Measurements from ENCODE around the gene DCAF8.

The DCAF8 gene

GRCh38 chr1:160169553-160170399, 92.6 kb downstream of the DCAF8 start:
- Histone ChIP-seq H3K27me3 (ENCODE audit: insufficient read depth, poor library complexity, severe bottlenecking) (no peaks in the 10 kb centered on the region), H3K4me3 (replicated peaks; ENCODE audit: insufficient read depth, low read length) (no peak overlapping the region), H3K27ac (replicated peaks) (peak overlapping the region; percentile 38)
- TF ChIP-seq SPI1 (IDR thresholded peaks at IDR 0.05; ENCODE audit: borderline replicate concordance, low read depth) (peak; percentile 63; the same call in 1 of the 2 replicates), POLR2AphosphoS5 (IDR thresholded peaks at IDR 0.05; ENCODE audit: low read depth) (no peak), GABPA (IDR thresholded peaks at IDR 0.05; ENCODE audit: low read depth) (no peak)
- DNase-seq (ENCODE audit: low read depth in 1 of 2, low spot score in 1 of 2), result peak in 1 of 2 experiments; percentile 71

- TF ChIP-seq, protein P1, sequence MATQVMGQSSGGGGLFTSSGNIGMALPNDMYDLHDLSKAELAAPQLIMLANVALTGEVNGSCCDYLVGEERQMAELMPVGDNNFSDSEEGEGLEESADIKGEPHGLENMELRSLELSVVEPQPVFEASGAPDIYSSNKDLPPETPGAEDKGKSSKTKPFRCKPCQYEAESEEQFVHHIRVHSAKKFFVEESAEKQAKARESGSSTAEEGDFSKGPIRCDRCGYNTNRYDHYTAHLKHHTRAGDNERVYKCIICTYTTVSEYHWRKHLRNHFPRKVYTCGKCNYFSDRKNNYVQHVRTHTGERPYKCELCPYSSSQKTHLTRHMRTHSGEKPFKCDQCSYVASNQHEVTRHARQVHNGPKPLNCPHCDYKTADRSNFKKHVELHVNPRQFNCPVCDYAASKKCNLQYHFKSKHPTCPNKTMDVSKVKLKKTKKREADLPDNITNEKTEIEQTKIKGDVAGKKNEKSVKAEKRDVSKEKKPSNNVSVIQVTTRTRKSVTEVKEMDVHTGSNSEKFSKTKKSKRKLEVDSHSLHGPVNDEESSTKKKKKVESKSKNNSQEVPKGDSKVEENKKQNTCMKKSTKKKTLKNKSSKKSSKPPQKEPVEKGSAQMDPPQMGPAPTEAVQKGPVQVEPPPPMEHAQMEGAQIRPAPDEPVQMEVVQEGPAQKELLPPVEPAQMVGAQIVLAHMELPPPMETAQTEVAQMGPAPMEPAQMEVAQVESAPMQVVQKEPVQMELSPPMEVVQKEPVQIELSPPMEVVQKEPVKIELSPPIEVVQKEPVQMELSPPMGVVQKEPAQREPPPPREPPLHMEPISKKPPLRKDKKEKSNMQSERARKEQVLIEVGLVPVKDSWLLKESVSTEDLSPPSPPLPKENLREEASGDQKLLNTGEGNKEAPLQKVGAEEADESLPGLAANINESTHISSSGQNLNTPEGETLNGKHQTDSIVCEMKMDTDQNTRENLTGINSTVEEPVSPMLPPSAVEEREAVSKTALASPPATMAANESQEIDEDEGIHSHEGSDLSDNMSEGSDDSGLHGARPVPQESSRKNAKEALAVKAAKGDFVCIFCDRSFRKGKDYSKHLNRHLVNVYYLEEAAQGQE (IDR thresholded peaks at IDR 0.05; ENCODE audit: insufficient replicate concordance, low read depth), result no peak
- no peak for TF ChIP-seq SPI1 (IDR thresholded peaks at IDR 0.05; ENCODE audit: borderline replicate concordance, low read depth)
- TF ChIP-seq GABPA (IDR thresholded peaks at IDR 0.05; ENCODE audit: low read depth), result no peak
- TF ChIP-seq, protein P2, sequence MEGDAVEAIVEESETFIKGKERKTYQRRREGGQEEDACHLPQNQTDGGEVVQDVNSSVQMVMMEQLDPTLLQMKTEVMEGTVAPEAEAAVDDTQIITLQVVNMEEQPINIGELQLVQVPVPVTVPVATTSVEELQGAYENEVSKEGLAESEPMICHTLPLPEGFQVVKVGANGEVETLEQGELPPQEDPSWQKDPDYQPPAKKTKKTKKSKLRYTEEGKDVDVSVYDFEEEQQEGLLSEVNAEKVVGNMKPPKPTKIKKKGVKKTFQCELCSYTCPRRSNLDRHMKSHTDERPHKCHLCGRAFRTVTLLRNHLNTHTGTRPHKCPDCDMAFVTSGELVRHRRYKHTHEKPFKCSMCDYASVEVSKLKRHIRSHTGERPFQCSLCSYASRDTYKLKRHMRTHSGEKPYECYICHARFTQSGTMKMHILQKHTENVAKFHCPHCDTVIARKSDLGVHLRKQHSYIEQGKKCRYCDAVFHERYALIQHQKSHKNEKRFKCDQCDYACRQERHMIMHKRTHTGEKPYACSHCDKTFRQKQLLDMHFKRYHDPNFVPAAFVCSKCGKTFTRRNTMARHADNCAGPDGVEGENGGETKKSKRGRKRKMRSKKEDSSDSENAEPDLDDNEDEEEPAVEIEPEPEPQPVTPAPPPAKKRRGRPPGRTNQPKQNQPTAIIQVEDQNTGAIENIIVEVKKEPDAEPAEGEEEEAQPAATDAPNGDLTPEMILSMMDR (IDR thresholded peaks at IDR 0.05; ENCODE audit: insufficient read depth, low read length), result no peak
- no peak for TF ChIP-seq POLR2AphosphoS5 (IDR thresholded peaks at IDR 0.05; ENCODE audit: low read depth)
- Histone ChIP-seq H3K27ac (replicated peaks) (peak overlapping the region; percentile 38), H3K4me3 (replicated peaks; ENCODE audit: insufficient read depth, low read length) (no peak overlapping the region), H3K27me3 (ENCODE audit: insufficient read depth, poor library complexity, severe bottlenecking) (no peaks in the 10 kb centered on the region)
- DNase-seq (ENCODE audit: low read depth in 1 of 2, low spot score in 1 of 2), result no peak
These were observed 93.6 kb downstream of the DCAF8 start for GRCh38 chr1:160168609-160169369.

- no peak for TF ChIP-seq GABPA (IDR thresholded peaks at IDR 0.05; ENCODE audit: low read depth)
- no peak for TF ChIP-seq SPI1 (IDR thresholded peaks at IDR 0.05; ENCODE audit: borderline replicate concordance, low read depth)
- TF ChIP-seq POLR2AphosphoS5 (IDR thresholded peaks at IDR 0.05; ENCODE audit: low read depth), result no peak
- TF ChIP-seq, protein P2 (IDR thresholded peaks at IDR 0.05; ENCODE audit: insufficient read depth, low read length), result no peak
- TF ChIP-seq, protein P1 (IDR thresholded peaks at IDR 0.05; ENCODE audit: insufficient replicate concordance, low read depth), result no peak
- no peak overlapping the region for H3K4me3 ChIP-seq (replicated peaks; ENCODE audit: insufficient read depth, low read length)
- no peak overlapping the region for H3K27ac ChIP-seq (replicated peaks)
- no peak for DNase-seq (ENCODE audit: low read depth in 1 of 2, low spot score in 1 of 2)
- H3K27me3 ChIP-seq (ENCODE audit: insufficient read depth, poor library complexity, severe bottlenecking), result no peaks in the 10 kb centered on the region
These were observed 94.3 kb downstream of the DCAF8 start for GRCh38 chr1:160168016-160168415.

DNA sequence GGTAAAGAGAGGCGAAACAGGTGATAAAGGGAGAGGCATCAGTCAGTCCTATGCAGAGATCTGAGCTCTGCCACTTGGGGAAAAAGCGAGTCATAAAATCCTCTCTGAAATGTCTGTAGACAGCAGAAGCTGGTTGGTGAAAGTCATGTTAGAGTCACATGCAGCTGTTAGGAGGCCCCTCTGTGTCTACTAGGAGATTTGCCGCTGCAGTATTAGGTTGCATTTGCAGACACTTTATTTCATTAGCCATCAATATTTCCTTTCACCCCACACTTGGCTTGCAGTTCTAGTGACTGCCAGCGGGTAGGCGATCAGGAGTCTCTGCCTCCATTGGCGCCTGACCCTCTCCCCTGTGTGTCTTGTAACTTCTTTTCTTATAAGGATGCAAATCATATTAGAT, 94.8 kb downstream of the DCAF8 start:
- TF ChIP-seq SPI1 (IDR thresholded peaks at IDR 0.05; ENCODE audit: borderline replicate concordance, low read depth) (no peak), GABPA (IDR thresholded peaks at IDR 0.05; ENCODE audit: low read depth) (no peak), POLR2AphosphoS5 (IDR thresholded peaks at IDR 0.05; ENCODE audit: low read depth) (no peak)
- TF ChIP-seq, protein P1 (IDR thresholded peaks at IDR 0.05; ENCODE audit: insufficient replicate concordance, low read depth), result no peak
- TF ChIP-seq, protein P2 (IDR thresholded peaks at IDR 0.05; ENCODE audit: insufficient read depth, low read length), result no peak
- DNase-seq (ENCODE audit: low read depth in 1 of 2, low spot score in 1 of 2), result no peak
- no peaks in the 10 kb centered on the region for H3K27me3 ChIP-seq (ENCODE audit: insufficient read depth, poor library complexity, severe bottlenecking)
- no peak overlapping the region for H3K4me3 ChIP-seq (replicated peaks; ENCODE audit: insufficient read depth, low read length)
- H3K27ac ChIP-seq (replicated peaks), result no peak overlapping the region

Measured in HL-60 (cell line).